NT2/D1 (cell line): ENCODE results near the gene PDE6H.

Experiments
- DNase-seq: peaks from one replicate; pipeline ENCODE4 v3.0.0-alpha.2; 2011; ENCODE audit warnings: low read depth, low spot score
- H3K27me3 ChIP-seq: 2 replicates; pipeline ENCODE4 v1.6.0; 2011; ENCODE audit warnings: mild to moderate bottlenecking; ENCODE audit not compliant: insufficient read length, insufficient read depth
- H3K36me3 ChIP-seq: 2 replicates; pipeline ENCODE4 v1.6.1; 2011; ENCODE audit warnings: mild to moderate bottlenecking, low read length, mixed read lengths; ENCODE audit not compliant: insufficient read depth, insufficient read length
- H3K4me1 ChIP-seq: 2 replicates; pipeline ENCODE4 v1.5.1; 2011; ENCODE audit not compliant: insufficient read depth, insufficient read length
- H3K4me3 ChIP-seq: 2 replicates; pipeline ENCODE4 v1.5.1; 2011; ENCODE audit warnings: low read depth; ENCODE audit not compliant: insufficient read length
- H3K9ac ChIP-seq: 2 replicates; pipeline ENCODE4 v1.6.0; 2011; ENCODE audit warnings: low read depth; ENCODE audit not compliant: insufficient read length
- H3K9me3 ChIP-seq: 2 replicates; pipeline ENCODE4 v1.5.1; 2011; ENCODE audit warnings: mild to moderate bottlenecking, low read length; ENCODE audit not compliant: insufficient read depth
- SUZ12 ChIP-seq: IDR thresholded peaks from 2 replicates; pipeline ENCODE4 v1.6.1; 2011; ENCODE audit not compliant: insufficient read length, insufficient read depth; ENCODE audit errors: extremely low read depth
- YY1 ChIP-seq: IDR thresholded peaks from 2 replicates; pipeline ENCODE4 v1.6.1; 2011; ENCODE audit not compliant: insufficient read length, insufficient read depth
- ZNF274 ChIP-seq: IDR thresholded peaks from 2 replicates; pipeline ENCODE4 v1.6.1; 2011; ENCODE audit warnings: mild to moderate bottlenecking, low read depth, low read length

PDE6H gene

DNA sequence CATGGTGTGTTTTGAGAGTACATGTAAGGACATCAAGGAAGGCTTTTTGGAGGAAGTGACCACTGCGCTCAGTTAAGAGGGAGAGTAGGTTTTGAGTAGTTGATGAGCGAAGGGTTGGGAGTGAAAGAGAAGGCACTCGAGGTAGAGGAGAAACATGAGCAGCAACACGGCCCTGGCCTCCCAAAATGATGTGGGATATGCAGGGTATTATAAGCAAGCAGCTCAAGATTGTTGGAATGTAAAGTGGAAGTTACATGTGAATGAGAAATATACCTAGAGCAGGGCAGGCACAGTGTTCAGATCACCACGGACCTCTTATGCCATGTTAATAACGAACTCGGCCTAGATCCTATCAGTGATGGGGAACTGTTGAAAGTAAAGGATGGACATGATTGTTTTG lies 9.3 kb upstream of the PDE6H start:
- Histone ChIP-seq H3K4me1 (peaks cover 4% of the 10 kb centered on the region), H3K36me3 (no peaks in the 10 kb centered on the region), H3K27me3 (no peaks in the 10 kb centered on the region), H3K9ac (no peak overlapping the region), H3K9me3 (no peaks in the 10 kb centered on the region), H3K4me3 (no peak overlapping the region)
- no peak for DNase-seq
- TF ChIP-seq SUZ12 (no peak), YY1 (no peak), ZNF274 (no peak)

DNA sequence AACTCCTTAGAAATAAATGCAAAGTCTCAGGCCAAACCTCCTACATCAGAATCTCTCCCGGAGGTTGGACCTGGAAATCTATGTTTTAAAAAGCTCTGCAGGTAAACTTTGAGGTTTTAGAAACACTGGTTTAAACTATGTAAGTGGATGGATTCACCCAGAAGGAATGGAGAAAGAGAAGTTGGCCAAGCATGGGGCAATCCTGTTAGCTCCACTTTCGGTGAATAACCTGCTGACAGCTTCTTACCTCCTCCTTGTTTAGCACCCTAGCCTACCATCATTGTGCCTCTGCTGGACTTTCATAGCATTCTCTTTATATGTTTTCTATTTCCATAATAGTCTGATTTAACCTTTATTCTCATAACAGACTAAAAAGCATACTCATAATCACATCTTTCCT lies 8.4 kb upstream of the PDE6H start:
- no peaks in the 10 kb centered on the region for H3K36me3 ChIP-seq
- no peak overlapping the region for H3K4me3 ChIP-seq
- no peak overlapping the region for H3K9ac ChIP-seq

DNA sequence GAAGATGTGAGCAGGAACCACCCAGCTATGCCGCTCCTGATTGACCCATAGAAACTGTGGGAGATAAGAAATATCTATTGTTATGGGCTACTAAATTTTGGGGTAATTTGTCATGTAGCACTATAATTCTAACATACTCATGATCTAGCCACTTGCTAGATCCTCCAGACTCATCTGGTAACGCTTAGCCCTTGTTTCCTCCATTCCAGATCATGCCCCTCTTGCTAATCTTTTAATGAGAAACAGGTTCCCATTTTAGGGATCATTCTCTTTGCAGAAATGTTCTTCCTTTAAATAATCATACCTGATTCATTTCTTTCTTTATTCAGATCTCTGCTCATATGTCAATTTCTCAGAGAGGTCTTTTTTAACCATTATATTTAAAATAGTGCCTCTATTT lies 7.6 kb upstream of the PDE6H start:
- DNase-seq = no peak
- H3K27me3 ChIP-seq = no peaks in the 10 kb centered on the region
- H3K36me3 ChIP-seq = no peaks in the 10 kb centered on the region
- TF ChIP-seq ZNF274 = no peak
- no peak for TF ChIP-seq SUZ12
- no peak for TF ChIP-seq YY1
- H3K9me3 ChIP-seq = no peaks in the 10 kb centered on the region
- H3K4me3 ChIP-seq = no peak overlapping the region
- H3K9ac ChIP-seq = no peak overlapping the region
- H3K4me1 ChIP-seq = peaks cover 4% of the 10 kb centered on the region

More for the DNA sequence above, 8.4 kb upstream of the PDE6H start:
- Histone ChIP-seq H3K4me1 (peaks cover 4% of the 10 kb centered on the region), H3K9me3 (no peaks in the 10 kb centered on the region), H3K27me3 (no peaks in the 10 kb centered on the region)
- DNase-seq = no peak
- no peak for TF ChIP-seq YY1
- TF ChIP-seq ZNF274 = no peak
- TF ChIP-seq SUZ12 = no peak

DNA sequence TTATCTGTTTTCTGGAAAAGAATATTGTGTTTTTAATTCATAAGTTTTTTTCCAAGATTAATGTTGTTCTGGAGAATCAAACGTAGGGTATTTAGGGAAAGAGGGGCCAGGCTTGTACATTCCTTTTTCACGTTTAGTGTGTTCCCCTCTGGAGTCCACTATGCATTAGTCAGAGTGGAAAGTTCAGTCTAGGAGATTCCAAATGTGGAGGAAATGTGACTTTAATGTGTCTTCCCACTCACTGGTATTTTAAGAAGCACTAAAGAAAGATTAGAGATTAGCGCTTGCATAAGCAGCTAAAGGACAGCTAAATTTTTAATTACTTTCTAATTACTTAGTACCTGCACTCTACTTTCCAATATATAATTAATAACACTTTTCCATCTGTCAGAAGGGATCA lies 4.4 kb upstream of the PDE6H start:
- no peak overlapping the region for H3K4me3 ChIP-seq
- H3K4me1 ChIP-seq = no peaks in the 10 kb centered on the region
- no peaks in the 10 kb centered on the region for H3K27me3 ChIP-seq
- H3K9me3 ChIP-seq = no peaks in the 10 kb centered on the region
- no peaks in the 10 kb centered on the region for H3K36me3 ChIP-seq
- no peak for TF ChIP-seq ZNF274
- TF ChIP-seq YY1 = no peak
- no peak for TF ChIP-seq SUZ12
- no peak for DNase-seq
- H3K9ac ChIP-seq = no peak overlapping the region

DNA sequence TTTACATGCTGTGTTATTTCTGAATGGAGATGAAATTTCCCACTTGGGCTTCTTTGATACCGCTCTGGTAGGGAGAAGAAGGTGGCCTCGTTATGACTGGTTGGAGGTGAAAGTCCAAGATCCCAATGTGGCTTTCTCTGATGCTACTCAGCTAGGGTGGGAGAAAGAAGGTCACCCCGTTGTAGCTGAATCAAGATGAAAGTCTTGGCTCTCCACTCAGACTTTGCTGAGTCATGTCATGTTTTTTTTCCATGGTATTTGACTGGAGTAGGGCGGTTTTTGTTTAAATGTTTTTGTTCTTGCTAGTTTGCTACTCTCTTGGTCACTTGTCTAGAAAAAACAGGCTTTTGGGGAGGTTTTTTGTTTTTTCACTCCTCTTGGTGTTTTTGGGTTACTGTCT lies 2.4 kb upstream of the PDE6H start:
- H3K9me3 ChIP-seq = no peaks in the 10 kb centered on the region
- no peaks in the 10 kb centered on the region for H3K4me1 ChIP-seq
- TF ChIP-seq ZNF274 (no peak), YY1 (no peak)
- no peak for DNase-seq
- H3K27me3 ChIP-seq = no peaks in the 10 kb centered on the region
- H3K9ac ChIP-seq = no peak overlapping the region
- H3K36me3 ChIP-seq = no peaks in the 10 kb centered on the region
- no peak overlapping the region for H3K4me3 ChIP-seq

DNA sequence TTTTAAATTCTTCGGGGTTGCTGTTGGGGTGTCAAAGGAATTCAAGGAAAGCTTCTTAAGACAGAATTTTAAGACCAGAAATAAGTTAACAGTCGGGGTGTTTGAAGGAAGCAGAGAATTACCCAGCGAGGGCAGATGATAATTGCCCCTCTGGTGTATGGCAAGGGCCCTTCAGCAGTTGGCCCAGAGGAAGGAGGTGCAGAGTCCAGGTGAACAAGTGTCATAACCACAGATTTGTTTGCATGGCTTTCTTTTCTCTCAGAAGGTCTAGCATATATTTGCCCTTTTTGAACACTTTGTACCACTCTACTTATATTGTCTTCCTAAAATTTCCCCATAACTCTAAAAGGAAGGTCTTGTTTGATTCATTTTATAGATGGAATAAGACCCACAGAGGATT lies 1.8 kb downstream of the PDE6H start:
- Histone ChIP-seq H3K27me3 (no peaks in the 10 kb centered on the region), H3K4me1 (no peaks in the 10 kb centered on the region), H3K36me3 (no peaks in the 10 kb centered on the region), H3K9ac (no peak overlapping the region), H3K4me3 (no peak overlapping the region), H3K9me3 (no peaks in the 10 kb centered on the region)
- no peak for DNase-seq
- no peak for TF ChIP-seq ZNF274
- TF ChIP-seq SUZ12 = no peak
- TF ChIP-seq YY1 = no peak

DNA sequence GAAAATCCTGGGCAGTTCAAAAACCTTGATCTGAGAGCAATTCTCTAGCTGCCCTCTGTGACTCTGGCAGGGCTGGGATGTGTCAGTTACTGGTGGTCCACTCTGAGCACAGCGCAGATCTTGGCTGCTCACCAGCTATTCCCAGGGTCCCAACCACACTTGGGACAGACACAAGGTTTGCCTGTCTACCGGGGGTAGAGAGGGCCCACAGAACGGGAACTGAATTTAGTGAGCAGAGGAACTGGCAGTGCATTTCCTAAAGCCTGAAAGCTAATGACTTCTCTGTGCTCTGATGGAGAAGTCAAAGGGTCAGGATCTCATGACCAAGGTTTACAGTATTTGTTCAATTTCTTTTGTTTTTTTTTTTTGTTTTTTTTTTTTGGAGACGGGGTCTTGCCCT lies 2.6 kb downstream of the PDE6H start:
- Histone ChIP-seq H3K36me3 (no peaks in the 10 kb centered on the region), H3K9ac (no peak overlapping the region), H3K27me3 (no peaks in the 10 kb centered on the region), H3K4me1 (no peaks in the 10 kb centered on the region), H3K4me3 (no peak overlapping the region), H3K9me3 (no peaks in the 10 kb centered on the region)
- no peak for TF ChIP-seq SUZ12
- no peak for TF ChIP-seq YY1
- TF ChIP-seq ZNF274 = no peak
- no peak for DNase-seq

DNA sequence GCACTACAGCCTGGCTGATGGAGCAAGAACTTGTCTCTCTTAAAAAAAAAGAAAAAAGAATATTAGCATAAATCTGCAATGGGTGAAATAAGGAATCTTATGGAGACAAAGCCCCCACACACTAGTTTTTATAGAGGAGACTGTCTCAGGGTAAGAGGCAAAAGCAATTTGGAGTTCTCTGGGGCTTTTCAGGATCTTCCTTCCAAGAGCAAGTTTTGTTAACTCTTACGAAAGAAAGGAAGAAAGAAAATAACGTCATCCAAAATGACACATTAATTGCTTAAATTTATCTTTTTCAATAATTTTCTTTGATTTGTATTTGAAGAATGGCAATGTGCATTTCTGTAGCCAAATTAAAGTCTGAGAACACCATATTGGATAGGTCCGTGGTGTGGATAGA lies 3.8 kb downstream of the PDE6H start:
- no peak for TF ChIP-seq ZNF274
- no peak for TF ChIP-seq YY1
- no peak for TF ChIP-seq SUZ12
- no peak overlapping the region for H3K4me3 ChIP-seq
- DNase-seq = no peak

More for the DNA sequence above, 3.8 kb downstream of the PDE6H start:
- H3K27me3 ChIP-seq = no peaks in the 10 kb centered on the region
- no peak overlapping the region for H3K9ac ChIP-seq
- no peaks in the 10 kb centered on the region for H3K9me3 ChIP-seq
- no peaks in the 10 kb centered on the region for H3K4me1 ChIP-seq
- no peaks in the 10 kb centered on the region for H3K36me3 ChIP-seq
